SU-DHL-6 (cell line): Measurements from ENCODE around the gene CEP72.

Source experiments
- CTCF ChIP-seq: fragments of 200-600 bp; sonication (generic); IDR thresholded peaks from one replicate; pipeline ENCODE4 v1.5.1; 2017; ENCODE audit warnings: antibody characterized with exemption, mild to moderate bottlenecking, low read length, moderate library complexity; ENCODE audit not compliant: insufficient read depth, poor library complexity, severe bottlenecking
- EZH2phosphoT487 ChIP-seq: fragments of 200-600 bp; sonication (generic), shearing (Covaris generic); conservative IDR thresholded peaks from 2 replicates; pipeline ENCODE4 v1.6.1; 2018; ENCODE audit warnings: mild to moderate bottlenecking, antibody characterized with exemption, low read length, moderate library complexity, mixed read lengths

- TF ChIP-seq EZH2phosphoT487: no peak
- TF ChIP-seq CTCF: no peak
Measured at GRCh38 chr5:661891-662750, 50.0 kb downstream of the CEP72 start.
